Activated CD4-positive, alpha-beta T cell treated with anti-CD3 and anti-CD28 coated beads for 24 hours (primary cell): ENCODE results near the gene APBA2.

Experiments
- DNase-seq, 2 donors: peaks; one replicate each; pipeline ENCODE4 v3.0.0-alpha.2; 2020; ENCODE audit warnings: low read depth in 2 of 2

Gene APBA2

GRCh38 chr15:28957606-28958498, 72.1 kb downstream of the APBA2 start:
- DNase-seq, result no peak

GRCh38 chr15:28959326-28959725, 73.6 kb downstream of the APBA2 start:
- DNase-seq, result no peak

- no peak for DNase-seq
These were observed 75.2 kb downstream of the APBA2 start for GRCh38 chr15:28960979-28961378.

- no peak for DNase-seq
These were observed 75.6 kb downstream of the APBA2 start for GRCh38 chr15:28961391-28961790.

- no peak for DNase-seq
These were observed 77.3 kb downstream of the APBA2 start for GRCh38 chr15:28962851-28963710.

- DNase-seq, result no peak
These were observed 77.9 kb downstream of the APBA2 start for GRCh38 chr15:28963711-28964081.

GRCh38 chr15:28964098-28964497, 78.3 kb downstream of the APBA2 start:
- DNase-seq, result no peak

GRCh38 chr15:28967066-28967465, 81.3 kb downstream of the APBA2 start:
- DNase-seq, result no peak

GRCh38 chr15:28967990-28968389, 82.2 kb downstream of the APBA2 start:
- no peak for DNase-seq

- no peak for DNase-seq
These were observed 83.8 kb downstream of the APBA2 start for GRCh38 chr15:28969511-28970085.

GRCh38 chr15:28974142-28974541, 88.4 kb downstream of the APBA2 start:
- DNase-seq, result no peak

- DNase-seq, result peak; percentile 56 to 64
These were observed 90.0 kb downstream of the APBA2 start for GRCh38 chr15:28975766-28976179.

- no peak for DNase-seq
These were observed 91.7 kb downstream of the APBA2 start for GRCh38 chr15:28977377-28978010.

GRCh38 chr15:28978011-28978378, 92.2 kb downstream of the APBA2 start:
- DNase-seq, result no peak

GRCh38 chr15:28978661-28979060, 92.9 kb downstream of the APBA2 start:
- DNase-seq, result no peak

- DNase-seq, result no peak
These were observed 93.6 kb downstream of the APBA2 start for GRCh38 chr15:28979208-28979841.

- DNase-seq, result no peak
These were observed 95.1 kb downstream of the APBA2 start for GRCh38 chr15:28980709-28981350.

GRCh38 chr15:28981351-28981720, 95.6 kb downstream of the APBA2 start:
- no peak for DNase-seq

- no peak for DNase-seq
These were observed 96.1 kb downstream of the APBA2 start for GRCh38 chr15:28981921-28982320.

- DNase-seq, result no peak
These were observed 97.1 kb downstream of the APBA2 start for GRCh38 chr15:28982886-28983285.
